ENCODE results near the gene FAM83G.
"Not testable (repeated sequence)": the region's sequence is repeated elsewhere in the genome, so short reads cannot be mapped to it uniquely, and the experiment has no call there.

Gene FAM83G

GRCh38 chr17:19023209-19023999, 18.8 kb upstream of the FAM83G start:
- no peak for DNase-seq

- DNase-seq, result no peak
Measured at GRCh38 chr17:19022747-19023146, 18.2 kb upstream of the FAM83G start.

- DNase-seq, result no peak
Measured at GRCh38 chr17:19022128-19022527, 17.6 kb upstream of the FAM83G start.

- DNase-seq, result no peak
Measured at GRCh38 chr17:19021622-19022083, 17.1 kb upstream of the FAM83G start.

- DNase-seq, result not testable (repeated sequence)
Measured at GRCh38 chr17:19021011-19021621, 16.6 kb upstream of the FAM83G start.

- DNase-seq, result no peak
Measured at GRCh38 chr17:19020016-19020415, 15.5 kb upstream of the FAM83G start.

- DNase-seq, result no peak
Measured at GRCh38 chr17:19019041-19019941, 14.7 kb upstream of the FAM83G start.

- no peak for DNase-seq
Measured at GRCh38 chr17:19018600-19018950, 14.0 kb upstream of the FAM83G start.

GRCh38 chr17:19017804-19018599, 13.4 kb upstream of the FAM83G start:
- DNase-seq, result no peak

GRCh38 chr17:19017401-19017800, 12.8 kb upstream of the FAM83G start:
- no peak for DNase-seq

- no peak for DNase-seq
Measured at GRCh38 chr17:19016881-19017280, 12.3 kb upstream of the FAM83G start.

GRCh38 chr17:19016297-19016696, 11.7 kb upstream of the FAM83G start:
- DNase-seq, result no peak

GRCh38 chr17:19015428-19015827, 10.9 kb upstream of the FAM83G start:
- no peak for DNase-seq

GRCh38 chr17:19014628-19015215, 10.2 kb upstream of the FAM83G start:
- no peak for DNase-seq

GRCh38 chr17:19013806-19014627, 9.5 kb upstream of the FAM83G start:
- DNase-seq, result no peak

- no peak for DNase-seq
Measured at GRCh38 chr17:19013226-19013625, 8.7 kb upstream of the FAM83G start.

GRCh38 chr17:19012171-19013080, 7.9 kb upstream of the FAM83G start:
- DNase-seq, result no peak

GRCh38 chr17:19011581-19011980, 7.0 kb upstream of the FAM83G start:
- DNase-seq, result no peak

- DNase-seq, result no peak
Measured at GRCh38 chr17:19010729-19011505, 6.4 kb upstream of the FAM83G start.
